Activated T-cell treated with anti-CD3 and anti-CD28 coated beads for 48 hours (primary cell): ENCODE measurements around the gene PSMD11.

ENCODE experiments used
- DNase-seq: peaks from one replicate; pipeline ENCODE4 v3.0.0-alpha.2; 2020; ENCODE audit warnings: low read depth

Gene PSMD11

GRCh38 chr17:32490101-32490482 lies 45.8 kb downstream of the PSMD11 start:
- DNase-seq: no peak

GRCh38 chr17:32491371-32492263 lies 47.3 kb downstream of the PSMD11 start:
- DNase-seq: no peak

- no peak for DNase-seq
These were observed 47.9 kb downstream of the PSMD11 start for GRCh38 chr17:32492264-32492589.

- DNase-seq: no peak
These were observed 48.5 kb downstream of the PSMD11 start for GRCh38 chr17:32492648-32493289.

- no peak for DNase-seq
These were observed 49.3 kb downstream of the PSMD11 start for GRCh38 chr17:32493571-32493970.

GRCh38 chr17:32493976-32494513 lies 49.7 kb downstream of the PSMD11 start:
- DNase-seq: no peak

- no peak for DNase-seq
These were observed 50.5 kb downstream of the PSMD11 start for GRCh38 chr17:32494621-32495358.

GRCh38 chr17:32495359-32496231 lies 51.3 kb downstream of the PSMD11 start:
- no peak for DNase-seq

GRCh38 chr17:32496395-32497073 lies 52.2 kb downstream of the PSMD11 start:
- no peak for DNase-seq

- DNase-seq: no peak
These were observed 53.3 kb downstream of the PSMD11 start for GRCh38 chr17:32497431-32498205.

GRCh38 chr17:32498391-32498790 lies 54.1 kb downstream of the PSMD11 start:
- no peak for DNase-seq

- DNase-seq: no peak
These were observed 57.7 kb downstream of the PSMD11 start for GRCh38 chr17:32502013-32502412.

- DNase-seq: no peak
These were observed 58.4 kb downstream of the PSMD11 start for GRCh38 chr17:32502710-32503109.

GRCh38 chr17:32503251-32504165 lies 59.2 kb downstream of the PSMD11 start:
- DNase-seq: no peak

GRCh38 chr17:32504166-32504990 lies 60.1 kb downstream of the PSMD11 start:
- no peak for DNase-seq

GRCh38 chr17:32508926-32509325 lies 64.6 kb downstream of the PSMD11 start:
- DNase-seq: no peak

GRCh38 chr17:32510466-32510865 lies 66.2 kb downstream of the PSMD11 start:
- no peak for DNase-seq

GRCh38 chr17:32512328-32512727 lies 68.0 kb downstream of the PSMD11 start:
- no peak for DNase-seq
